ENCODE data around the gene PAGE2.
"Not testable (repeated sequence)": the region's sequence is repeated elsewhere in the genome, so short reads cannot be mapped to it uniquely, and the experiment has no call there.

Gene PAGE2, protein sequence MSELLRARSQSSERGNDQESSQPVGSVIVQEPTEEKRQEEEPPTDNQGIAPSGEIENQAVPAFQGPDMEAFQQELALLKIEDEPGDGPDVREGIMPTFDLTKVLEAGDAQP

DNA sequence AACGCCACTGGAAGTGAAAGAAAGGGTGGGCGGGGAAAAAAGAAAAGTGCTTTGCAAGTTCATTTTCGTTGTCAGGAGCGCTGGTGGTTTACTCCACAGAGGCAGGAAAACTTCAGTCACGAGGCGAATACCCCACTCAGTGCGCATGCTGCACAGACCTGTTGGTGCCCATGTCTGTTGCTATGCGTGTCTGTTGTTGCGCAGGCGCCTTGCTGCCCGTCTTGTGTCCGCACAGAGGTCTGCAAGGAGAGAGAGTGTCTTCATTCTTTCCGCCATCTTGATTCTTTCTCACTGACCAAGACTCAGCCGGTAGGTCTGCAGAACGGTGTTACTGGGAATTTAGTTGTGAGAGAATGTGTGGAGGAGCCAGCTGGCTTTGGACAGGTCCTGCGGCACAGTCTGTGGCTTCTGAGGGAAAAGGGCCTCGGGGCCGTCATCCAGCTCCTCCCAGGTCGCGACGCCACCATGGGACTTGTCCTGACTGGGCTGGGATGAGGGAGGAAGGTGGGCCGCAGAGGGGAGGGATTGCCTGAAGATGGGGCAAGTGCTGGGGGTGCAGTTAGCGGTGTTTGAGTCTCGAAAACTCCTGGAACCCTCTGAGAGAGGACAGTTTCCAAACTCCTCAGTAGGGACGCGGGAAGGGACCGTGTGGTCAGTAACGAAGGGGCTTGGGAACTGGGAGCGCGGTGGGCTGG lies at the start of gene PAGE2:
PAGE2 (plus strand) TSS at position 224 of the 695 bp plus-strand sequence. CDS start 1,003 bp downstream, outside the sequence.
- DNase-seq (ENCODE audit: low spot score), result no peak

DNA sequence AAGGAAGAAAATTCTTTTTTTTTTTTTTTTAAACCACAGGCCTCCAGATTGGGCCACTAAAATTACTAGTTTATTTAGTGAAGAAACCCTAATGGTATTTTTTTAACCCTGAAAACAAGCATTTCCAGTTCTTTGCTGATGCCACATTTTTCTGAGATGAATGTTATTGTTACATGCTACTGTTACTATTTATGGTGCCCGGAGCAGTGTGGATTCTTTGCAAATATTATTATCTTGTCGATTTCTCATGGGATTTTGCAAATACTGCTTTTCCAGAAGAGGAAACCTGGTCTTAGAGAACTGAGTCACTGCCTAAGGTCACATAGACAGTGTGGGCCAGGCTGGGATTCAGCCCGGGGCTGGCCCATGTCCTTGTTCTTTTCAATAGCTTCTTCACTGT lies 49.3 kb upstream of the PAGE2 start:
- DNase-seq (ENCODE audit: low spot score), result no peak

DNA sequence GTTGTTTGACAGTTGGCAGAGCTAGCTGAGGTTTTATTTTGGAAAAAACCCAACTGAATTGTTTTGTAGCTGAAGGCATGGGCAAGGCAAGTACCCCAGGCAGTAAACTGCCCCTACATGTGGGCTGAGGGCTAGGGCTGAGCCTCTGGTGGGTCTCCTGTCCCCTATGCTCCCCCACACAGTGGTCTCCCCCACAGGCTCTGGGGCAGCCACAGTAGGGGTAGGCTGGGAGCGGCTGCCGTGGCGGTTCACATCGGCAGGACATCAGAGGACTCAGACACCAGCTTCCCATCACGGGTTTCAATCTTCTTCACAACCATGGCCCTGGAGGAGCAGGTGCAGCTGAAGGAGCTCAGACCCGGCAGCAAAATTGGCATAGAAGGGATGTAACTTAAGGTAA lies 47.3 kb upstream of the PAGE2 start:
- DNase-seq (ENCODE audit: low spot score), result no peak

DNA sequence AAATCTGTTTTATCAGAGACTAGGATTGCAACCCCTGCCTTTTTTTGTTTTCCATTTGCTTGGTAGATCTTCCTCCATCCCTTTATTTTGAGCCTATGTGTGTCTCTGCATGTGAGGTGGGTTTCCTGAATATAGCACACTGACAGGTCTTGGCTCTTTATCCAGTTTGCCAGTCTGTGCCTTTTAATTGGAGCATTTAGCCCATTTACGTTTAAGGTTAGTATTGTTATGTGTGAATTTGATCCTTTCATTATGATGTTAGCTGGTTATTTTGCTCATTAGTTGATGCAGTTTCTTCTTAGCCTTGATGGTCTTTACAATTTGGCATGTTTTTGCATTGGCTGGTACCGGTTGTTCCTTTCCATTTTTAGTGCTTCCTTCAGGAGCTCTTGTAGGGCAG lies 38.2 kb upstream of the PAGE2 start:
- DNase-seq (ENCODE audit: low spot score), result not testable (repeated sequence)

DNA sequence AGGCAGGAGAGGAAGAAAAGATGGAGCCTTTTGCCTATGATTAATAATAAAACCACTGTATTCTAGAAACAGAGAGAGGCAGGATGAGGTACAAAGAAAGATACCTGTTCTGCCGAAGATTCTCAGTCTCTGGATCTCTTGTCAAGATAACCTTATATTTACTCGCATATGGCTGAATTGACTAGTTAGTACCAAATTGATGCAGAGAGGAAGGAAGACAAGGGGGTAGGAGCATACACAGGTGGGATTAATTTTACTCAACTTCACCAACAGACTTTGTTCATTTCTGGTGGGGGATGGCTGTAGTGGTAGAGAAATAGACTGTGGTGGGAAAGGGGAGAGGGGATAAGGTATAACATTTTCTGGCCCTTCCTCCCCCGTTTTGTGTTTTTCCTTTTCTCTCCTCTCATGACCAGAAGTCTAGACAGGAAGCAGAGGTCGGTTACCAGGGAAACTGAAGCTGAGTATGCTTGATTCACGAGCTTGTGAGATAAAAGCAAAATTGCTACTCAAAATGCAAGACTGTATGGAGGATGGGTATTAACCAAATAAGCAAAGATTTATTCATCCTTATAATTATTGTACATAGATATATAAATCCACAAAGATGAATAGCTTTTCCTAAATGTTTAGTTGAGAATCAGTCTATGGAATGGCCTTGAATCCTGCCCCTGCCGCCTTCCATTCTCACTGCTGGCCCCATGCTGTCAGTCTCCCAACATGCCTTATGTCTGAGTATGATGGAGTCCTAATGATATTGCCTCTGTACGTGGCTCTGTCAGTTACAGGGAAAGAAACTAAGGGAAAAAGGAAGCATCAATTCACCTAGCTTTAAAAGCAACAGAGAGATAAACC lies 31.8 kb upstream of the PAGE2 start:
- peak; percentile 16 for DNase-seq (ENCODE audit: low spot score)

DNA sequence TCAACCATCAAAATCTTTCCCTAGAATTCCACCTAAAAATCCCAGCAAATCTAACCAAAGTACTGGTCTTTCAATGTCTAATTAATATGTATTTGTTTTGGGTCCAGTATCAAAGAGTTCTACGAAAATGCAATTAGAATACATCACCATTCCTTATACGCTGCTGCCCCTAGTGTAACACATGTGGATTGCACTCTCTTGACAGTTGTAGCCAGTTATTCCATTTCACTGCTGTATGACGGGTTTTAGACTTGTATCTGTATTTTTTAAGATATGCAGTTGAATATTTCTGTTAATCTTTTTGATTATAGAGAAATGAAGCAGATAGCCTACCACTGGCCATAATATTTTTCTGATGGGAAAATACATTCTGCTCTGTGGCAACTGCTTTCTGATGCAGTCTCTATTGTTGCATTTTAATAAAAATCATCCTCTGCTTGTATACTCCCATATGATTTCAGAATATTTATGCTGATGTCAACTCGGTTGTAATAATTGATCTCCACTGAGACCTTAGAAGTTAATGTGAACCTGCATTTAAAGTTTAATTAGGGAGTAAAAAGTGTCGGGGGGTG lies 31.1 kb upstream of the PAGE2 start:
- DNase-seq (ENCODE audit: low spot score), result peak; percentile 60

DNA sequence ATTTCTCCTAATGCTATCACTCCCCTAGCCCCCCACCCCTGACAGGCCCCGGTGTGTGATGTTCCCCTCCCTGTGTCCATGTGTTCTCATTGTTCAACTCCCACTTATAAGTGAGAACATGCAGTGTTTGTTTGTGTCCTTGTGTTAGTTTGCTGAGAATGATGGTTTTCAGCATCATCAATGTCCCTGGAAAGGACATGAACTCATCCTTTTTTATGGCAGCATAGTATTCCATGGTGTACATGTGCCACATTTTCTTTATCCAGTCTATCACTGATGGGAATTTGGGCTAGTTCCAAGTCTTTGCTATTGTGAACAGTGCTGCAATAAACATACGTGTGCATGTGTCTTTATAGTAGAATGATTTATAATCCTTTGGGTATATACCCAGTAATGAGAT lies 21.6 kb upstream of the PAGE2 start:
- DNase-seq (ENCODE audit: low spot score), result not testable (repeated sequence)

DNA sequence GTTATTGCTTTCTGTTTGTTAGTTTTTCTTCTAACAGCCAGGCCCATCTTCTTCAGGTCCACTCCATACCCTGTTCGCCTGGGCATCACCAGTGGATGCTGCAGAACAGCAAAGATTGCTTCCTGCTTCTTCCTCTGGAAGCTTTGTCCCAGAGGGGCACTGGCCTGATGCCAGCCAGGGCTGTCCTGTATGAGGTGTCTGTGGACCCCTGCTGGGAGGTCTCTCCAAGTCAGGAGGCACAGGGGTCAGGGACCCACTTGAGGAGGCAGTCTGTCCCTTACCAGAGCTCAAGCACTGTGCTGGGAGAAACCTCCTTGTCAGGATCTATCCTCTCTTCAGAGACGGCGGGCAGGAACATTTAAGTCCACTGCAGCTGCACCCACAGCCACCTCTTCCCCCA lies 16.5 kb upstream of the PAGE2 start:
- DNase-seq (ENCODE audit: low spot score), result no peak

DNA sequence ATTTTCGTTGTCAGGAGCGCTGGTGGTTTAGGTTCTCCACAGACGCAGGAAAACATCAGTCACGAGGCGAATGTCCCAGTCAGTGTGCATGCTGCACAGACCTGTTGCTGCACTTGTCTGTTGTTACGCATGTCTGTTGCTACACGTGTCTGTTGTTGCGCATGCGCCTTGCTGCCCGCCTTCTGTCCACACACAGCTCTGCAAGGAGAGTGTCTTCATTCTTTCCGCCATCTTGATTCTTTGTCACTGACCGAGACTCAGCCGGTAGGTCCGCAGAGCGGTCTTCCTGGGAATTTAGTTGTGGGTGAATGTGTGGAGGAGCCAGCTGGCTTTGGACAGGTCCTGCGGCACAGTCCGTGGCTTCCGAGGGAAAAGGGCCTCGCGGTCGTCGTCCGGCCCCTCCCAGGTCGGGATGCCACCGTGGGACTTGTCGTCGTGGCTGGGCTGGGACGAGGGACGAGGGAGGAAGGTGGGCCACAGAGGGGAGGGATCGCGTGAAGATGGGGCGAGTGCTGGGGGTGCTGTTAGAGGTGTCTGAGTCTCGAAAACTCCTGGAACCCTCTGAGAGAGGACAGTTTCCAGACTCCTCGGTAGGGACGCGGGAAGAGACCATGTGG lies 13.9 kb upstream of the PAGE2 start, which contains the start of gene PAGE2B:
PAGE2B (plus strand) TSS at position 180 of the 617 bp plus-strand sequence. CDS start 1,012 bp downstream, outside the sequence.
- DNase-seq (ENCODE audit: low spot score), result no peak

DNA sequence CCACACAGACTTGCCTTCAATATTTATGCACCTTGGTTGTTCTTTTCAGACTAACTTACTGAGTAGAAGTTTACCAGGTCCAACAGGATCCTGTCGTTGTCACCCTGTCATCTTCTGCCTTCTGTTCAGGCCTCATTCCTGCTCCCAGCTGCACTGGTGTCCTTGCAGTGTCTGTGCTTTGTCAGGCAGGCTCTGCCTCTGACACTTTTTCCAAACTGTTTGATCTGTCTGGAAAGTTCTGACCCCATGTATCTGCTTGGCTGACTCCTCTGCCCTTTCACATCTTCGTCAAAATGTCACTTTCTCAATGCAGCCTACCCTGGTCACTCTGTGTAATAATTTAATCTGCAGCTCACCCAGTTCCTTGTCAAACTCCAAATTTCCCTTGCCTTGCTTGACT lies 9.9 kb downstream of the PAGE2 start:
- DNase-seq (ENCODE audit: low spot score), result no peak

DNA sequence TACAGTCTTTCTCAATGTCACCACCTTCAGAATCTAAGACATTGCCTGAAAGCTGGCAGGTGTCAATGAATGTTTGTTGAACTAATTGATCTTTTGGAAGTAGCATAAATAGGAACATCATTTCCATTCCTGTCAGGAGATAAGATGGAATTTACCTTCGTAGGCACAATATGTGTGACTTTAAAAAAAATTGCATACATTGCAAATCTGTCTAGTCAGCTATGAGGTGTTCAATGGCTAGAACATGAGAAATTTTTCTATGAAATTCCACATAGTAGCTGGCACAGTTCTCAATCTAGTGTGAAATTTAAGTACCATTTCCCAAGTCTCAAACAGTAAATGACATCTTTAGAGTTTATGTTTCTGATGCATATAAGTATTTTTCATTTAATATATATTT lies 10.3 kb downstream of the PAGE2 start:
- DNase-seq (ENCODE audit: low spot score), result no peak

DNA sequence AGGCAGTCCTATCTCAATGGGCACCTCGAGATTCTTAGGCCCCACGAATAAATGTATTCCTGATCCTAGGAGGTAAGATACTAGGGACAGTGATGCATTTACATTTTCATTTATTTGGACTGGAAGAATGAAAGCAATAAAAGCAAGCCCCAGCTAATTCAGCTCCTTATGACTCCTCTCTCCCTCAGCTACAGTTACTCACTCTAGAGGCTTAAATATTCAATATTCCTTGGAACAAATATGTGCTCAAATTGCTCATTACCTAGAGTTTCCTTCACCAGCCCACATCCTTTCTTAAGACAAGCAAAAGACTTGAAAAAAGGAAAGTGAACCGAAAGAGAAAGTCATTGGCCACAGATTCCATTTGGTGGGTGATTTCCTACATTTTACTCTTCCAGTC lies 13.9 kb downstream of the PAGE2 start:
- DNase-seq (ENCODE audit: low spot score), result no peak

DNA sequence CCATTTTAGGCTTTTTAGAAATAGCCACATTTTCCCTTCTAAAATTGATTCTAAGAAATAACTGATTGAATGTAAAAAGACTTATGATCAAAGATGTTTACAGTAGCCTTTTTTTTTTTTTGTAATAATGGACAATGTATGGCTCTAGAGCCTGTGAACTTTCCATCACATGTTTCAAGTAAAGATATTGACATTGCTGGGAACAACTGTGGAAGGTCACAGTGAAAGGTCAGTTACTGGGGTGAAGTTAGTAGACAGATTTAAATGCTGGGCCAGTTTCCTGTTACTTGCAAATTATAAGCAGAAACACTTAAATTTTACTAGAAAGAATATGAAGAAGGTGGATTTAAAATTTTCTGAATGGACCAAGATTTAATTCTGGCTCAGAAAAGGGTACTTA lies 18.4 kb downstream of the PAGE2 start:
- DNase-seq (ENCODE audit: low spot score), result no peak

DNA sequence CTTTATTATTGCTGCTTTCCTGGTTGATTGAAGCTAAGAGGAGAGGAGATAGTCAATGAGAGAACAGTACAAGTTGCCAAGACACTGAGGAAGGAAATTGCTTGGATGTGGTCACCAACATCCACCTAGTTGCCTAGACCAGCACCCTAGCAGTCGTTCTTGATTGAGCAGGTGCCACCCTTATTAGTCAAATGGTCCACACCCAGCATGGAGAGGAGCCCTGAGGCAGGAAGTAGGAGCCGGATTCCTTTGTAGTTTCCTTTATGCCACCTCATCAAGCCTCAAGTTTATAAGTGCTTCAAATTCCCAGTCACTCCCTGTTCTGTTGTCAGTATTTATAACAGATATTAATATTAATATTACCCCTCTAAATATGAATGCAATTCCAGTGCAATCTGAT lies 19.1 kb downstream of the PAGE2 start:
- DNase-seq (ENCODE audit: low spot score), result no peak

DNA sequence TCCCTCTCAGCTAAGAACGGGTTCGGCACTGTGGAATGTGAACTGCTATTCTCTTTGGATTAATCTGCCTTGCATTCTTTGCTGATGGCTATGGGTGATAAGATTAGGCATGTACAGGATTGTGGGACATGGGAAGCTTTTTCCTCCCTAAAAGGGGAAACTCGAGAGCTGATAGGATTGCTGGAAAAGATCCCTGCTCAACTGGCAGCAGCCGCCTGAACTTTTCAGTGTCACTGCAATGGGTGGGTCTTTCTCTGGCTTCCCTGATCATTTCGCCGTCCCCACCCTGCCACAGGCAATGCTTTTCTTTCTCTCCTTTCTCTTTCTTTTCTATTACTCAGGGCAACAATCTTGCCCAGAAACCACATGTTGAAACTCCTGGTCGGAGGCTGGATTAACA lies 20.5 kb downstream of the PAGE2 start:
- no peak for DNase-seq (ENCODE audit: low spot score)

DNA sequence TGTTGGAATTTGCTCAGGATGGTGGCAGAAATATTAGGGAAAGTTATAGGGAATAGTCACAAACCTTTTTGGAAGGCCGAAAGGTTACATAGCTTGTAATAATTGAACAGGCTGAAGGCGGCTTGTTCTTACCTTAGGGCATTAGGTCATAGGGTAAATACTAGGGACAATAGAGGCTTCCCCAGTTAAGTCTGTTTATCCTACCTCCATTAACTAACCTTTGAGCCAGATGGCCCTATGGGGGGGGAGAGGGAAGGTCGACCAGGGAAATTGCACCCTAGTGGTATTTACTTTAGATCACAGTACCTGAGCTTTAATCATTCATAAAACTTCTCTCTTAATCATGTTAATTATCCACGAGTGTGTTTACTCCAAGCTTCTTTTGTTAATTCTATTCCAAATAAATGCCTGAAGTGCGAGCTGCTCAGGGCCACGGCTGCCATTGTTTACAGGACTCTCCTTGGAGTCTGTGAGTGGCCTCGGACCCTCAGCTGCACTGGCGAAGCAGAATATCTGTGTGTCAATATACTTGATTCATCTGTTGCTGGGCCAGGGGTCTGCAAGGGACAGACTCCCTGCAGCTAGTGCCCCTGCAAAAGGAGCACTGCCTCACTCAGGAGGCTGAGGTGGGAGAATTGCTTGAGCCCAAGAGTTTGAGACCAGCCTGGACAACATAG lies 22.9 kb downstream of the PAGE2 start:
- DNase-seq (ENCODE audit: low spot score), result no peak

DNA sequence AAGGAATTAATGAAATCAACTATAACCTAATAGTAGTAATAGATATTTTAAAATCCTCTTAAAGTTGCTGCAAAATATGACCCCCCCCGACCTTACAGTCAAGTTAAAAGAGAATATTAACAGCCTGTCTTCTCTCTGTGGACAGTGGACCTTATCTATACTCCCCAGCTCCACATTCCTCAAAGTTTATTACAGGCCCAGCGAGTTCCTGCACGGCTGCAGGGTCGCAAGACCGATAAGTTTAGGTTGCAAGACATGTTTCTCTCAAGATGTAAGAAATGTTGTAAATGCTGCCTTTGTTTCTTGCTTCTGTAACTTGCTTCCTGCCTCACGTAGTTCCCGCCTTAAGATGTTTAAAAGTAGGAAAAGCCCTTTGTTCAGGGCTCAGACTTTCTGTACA lies 27.8 kb downstream of the PAGE2 start:
- not testable (repeated sequence) for DNase-seq (ENCODE audit: low spot score)

DNA sequence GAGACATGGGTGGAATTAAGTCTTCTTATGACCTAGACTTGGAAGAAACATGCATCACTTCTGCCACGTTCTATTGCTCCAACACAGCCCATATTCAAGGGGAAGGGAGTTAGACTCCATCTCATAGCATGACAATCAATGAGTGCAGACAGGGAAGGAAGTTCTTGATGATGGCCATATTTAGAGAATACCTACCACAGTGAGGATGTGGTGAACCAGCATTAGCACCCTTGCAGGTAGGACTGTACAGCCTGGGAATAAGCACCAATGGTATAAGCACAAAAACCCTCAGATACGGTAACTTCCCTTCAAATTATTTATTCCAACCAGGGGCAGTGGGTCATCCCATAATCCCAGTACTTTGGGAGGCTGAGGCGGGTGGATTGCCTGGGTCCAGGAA lies 29.8 kb downstream of the PAGE2 start:
- no peak for DNase-seq (ENCODE audit: low spot score)

DNA sequence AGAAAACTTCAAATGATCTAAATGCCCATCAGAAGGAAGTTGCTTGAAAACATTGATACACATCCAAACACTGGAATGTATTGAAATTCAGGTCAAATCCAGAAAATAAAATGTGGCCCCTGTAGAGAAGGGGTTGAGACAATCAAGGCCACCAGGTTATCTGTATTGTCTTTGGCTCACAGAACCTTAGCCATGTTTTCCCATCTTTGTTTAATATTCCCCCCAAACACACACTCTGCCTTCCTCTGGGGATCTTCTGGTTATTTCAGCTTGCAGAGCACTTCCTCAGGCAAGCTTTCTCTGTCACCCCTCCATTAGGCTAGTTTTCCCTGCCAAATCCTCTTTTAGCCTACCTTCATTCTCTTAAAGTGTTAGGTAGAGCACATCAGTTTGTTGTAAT lies 30.5 kb downstream of the PAGE2 start:
- DNase-seq (ENCODE audit: low spot score), result no peak

DNA sequence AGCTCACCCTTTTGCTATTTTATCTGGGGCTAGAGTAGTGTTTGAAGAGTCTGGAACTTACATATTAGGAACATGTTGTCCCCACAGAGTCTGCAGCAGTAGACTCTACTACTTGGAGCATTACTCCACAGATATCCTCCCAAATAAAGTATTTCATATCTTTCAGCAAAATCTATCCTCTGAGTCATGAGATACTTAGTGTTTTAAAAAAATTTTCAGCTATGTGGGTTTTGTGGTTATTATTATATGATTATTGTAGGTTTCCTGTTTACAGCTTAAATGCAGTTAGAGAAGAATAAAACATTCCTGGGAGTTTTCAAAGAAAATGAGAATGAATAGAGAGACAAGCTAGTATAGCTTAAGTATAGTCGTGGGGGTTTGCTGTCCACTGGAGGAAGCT lies 30.9 kb downstream of the PAGE2 start:
- DNase-seq (ENCODE audit: low spot score), result no peak

DNA sequence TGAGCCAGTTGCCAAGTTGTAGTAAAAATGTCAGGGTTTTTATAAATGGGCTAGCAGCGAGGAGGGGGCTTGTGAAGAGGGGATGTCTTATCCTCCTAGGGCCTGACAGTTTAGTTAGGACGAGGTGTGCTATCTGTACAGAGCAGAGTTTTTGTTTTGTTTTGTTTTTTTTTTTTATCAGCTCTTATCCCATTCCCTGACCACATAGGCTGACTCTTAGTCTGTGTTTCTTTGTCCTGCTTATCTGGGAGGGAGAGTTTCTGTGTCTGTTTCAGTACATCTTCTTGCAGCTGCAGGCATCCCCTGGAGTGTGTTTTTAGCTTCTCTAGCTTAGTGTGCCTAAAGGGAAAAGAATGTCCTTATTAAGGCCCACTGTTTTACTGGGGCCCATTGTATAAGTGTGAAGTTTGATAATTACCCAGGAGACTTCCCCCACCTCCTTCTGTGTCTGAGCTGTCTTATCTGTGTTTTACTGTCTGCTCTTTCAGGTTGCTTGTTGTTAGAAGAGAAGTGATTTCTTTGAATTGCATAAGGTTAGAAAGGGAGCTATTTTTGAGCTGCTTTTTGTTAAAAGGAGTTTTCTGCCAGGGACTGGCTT lies 32.0 kb downstream of the PAGE2 start:
- no peak for DNase-seq (ENCODE audit: low spot score)

Data from Ammon's horn (tissue), 1 donor.